Upper lobe of left lung (tissue), 4 donors: ENCODE data around the gene THRA.

ENCODE experiments used
- CTCF ChIP-seq, 6 experiments: fragments of 450-650 bp in 4 of 6; fragments of 200-600 bp in 2 of 6; sonication (generic) in 2 of 6; IDR thresholded peaks; one replicate each; pipeline ENCODE4 v1.5.1; 2016 to 2019; ENCODE audit warnings: antibody characterized with exemption in 6 of 6
- EP300 ChIP-seq, 4 donors: sonication (generic); formaldehyde crosslinking; IDR thresholded peaks; one replicate each; pipeline ENCODE4 v1.5.1; 2017; ENCODE audit warnings: antibody characterized with exemption in 4 of 4, control low read depth in 2 of 4
- POLR2A ChIP-seq, 4 donors: fragments of 450-650 bp; IDR thresholded peaks; one replicate each; pipeline ENCODE4 v1.5.1; 2016 to 2017; ENCODE audit warnings: antibody characterized with exemption in 4 of 4, mild to moderate bottlenecking in 2 of 4
- POLR2AphosphoS5 ChIP-seq, 2 donors: sonication (generic); formaldehyde crosslinking; IDR thresholded peaks; one replicate each; pipeline ENCODE4 v1.5.1; 2017; ENCODE audit warnings: antibody characterized with exemption in 2 of 2

DNA sequence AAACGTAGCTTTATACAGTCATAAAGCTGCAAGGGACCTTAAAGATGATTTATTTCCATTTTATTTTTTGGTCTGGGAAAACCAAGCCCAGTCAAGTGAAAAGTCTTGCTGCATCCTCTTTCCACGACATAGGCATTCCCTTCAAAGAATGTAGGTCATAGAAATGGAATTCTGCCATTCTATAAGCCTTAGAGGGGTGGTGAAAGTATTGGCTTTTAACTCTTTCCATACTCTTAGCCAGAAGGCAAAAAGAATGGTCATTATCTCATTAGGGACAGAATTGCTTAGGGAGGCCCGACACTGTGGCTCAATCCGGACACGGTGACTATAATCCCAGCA lies 51.1 kb downstream of the THRA start:
- TF ChIP-seq CTCF (IDR thresholded peaks at IDR 0.05) = no peak
- no peak for TF ChIP-seq POLR2A (IDR thresholded peaks at IDR 0.05)
- no peak for TF ChIP-seq POLR2AphosphoS5 (IDR thresholded peaks at IDR 0.05)
- TF ChIP-seq EP300 (IDR thresholded peaks at IDR 0.05) = no peak
